HepG2 (cell line): ENCODE data around the gene RHBDD1.

Source experiments
- CTCF ChIP-seq: sonication (generic); formaldehyde crosslinking; IDR thresholded peaks from 2 replicates; pipeline ENCODE4 v1.5.0; 2020; ENCODE audit warnings: mild to moderate bottlenecking, missing genetic modification reagents, moderate library complexity
- GTF2F1 ChIP-seq: fragments of 150-350 bp; IDR thresholded peaks from 2 replicates; pipeline ENCODE4 v1.6.1; 2014; ENCODE audit warnings: low read length
- HHEX ChIP-seq: IDR thresholded peaks from 2 replicates; pipeline ENCODE4 v1.6.1; 2016; ENCODE audit warnings: control low read depth
- HMG20A ChIP-seq: IDR thresholded peaks from 2 replicates; pipeline ENCODE4 v1.6.1; 2016; ENCODE audit warnings: borderline replicate concordance
- MAX ChIP-seq: IDR thresholded peaks from 2 replicates; pipeline ENCODE4 v1.6.1; 2012; ENCODE audit warnings: inconsistent platforms
- NFRKB ChIP-seq: fragments of 450-650 bp; IDR thresholded peaks from 2 replicates; pipeline ENCODE4 v1.6.1; 2017
- RNF2 ChIP-seq: fragments of 450-650 bp; conservative IDR thresholded peaks from 2 replicates; pipeline ENCODE4 v1.6.1; 2016; ENCODE audit warnings: low read depth
- ZC3H13 ChIP-seq: sonication (generic); formaldehyde crosslinking; IDR thresholded peaks from 2 replicates; pipeline ENCODE4 v1.8.1; 2023; ENCODE audit warnings: mild to moderate bottlenecking, missing genetic modification reagents, moderate library complexity
- ZC3H4 ChIP-seq: sonication (generic); formaldehyde crosslinking; IDR thresholded peaks from 2 replicates; pipeline ENCODE4 v1.4.0; 2020; ENCODE audit warnings: missing genetic modification reagents, borderline replicate concordance
- ZFAT ChIP-seq: sonication (generic); formaldehyde crosslinking; conservative IDR thresholded peaks from 2 replicates; pipeline ENCODE4 v1.8.1; 2023; ENCODE audit warnings: missing genetic modification reagents, inconsistent platforms
- ZKSCAN1 ChIP-seq: fragments of 150-350 bp; IDR thresholded peaks from 2 replicates; pipeline ENCODE4 v1.6.1; 2014; ENCODE audit warnings: low read length
- ZNF256 ChIP-seq: sonication (generic); formaldehyde crosslinking; conservative IDR thresholded peaks from 2 replicates; pipeline ENCODE4 v1.4.0; 2020; ENCODE audit warnings: missing genetic modification reagents
- ZNF274 ChIP-seq: sonication (generic); formaldehyde crosslinking; IDR thresholded peaks from 2 replicates; pipeline ENCODE4 v1.5.1; 2020; ENCODE audit warnings: mild to moderate bottlenecking, missing genetic modification reagents
- ZNF678 ChIP-seq: sonication (generic); formaldehyde crosslinking; IDR thresholded peaks from 2 replicates; pipeline ENCODE4 v1.4.0; 2020; ENCODE audit warnings: mild to moderate bottlenecking, missing genetic modification reagents

DNA sequence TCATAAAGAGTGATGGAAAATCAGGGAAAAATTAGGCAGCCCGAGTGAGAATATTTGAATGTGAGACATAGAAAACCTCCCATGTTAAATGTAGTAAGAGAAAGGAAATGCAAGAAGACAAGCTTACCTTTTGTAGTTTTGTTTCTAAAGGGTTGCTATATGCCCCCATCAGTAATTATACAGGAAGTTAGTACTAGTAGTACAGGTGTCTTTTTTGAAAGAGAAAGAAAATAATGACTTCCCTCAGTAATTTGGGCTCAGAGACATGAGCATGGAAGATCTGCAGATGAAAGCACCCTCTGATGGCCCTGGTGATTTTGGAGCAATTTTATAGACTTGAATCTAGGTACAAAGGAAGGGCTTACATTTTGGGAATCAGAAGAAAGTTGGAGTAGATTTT is 80.8 kb downstream of the RHBDD1 start:
- TF ChIP-seq NFRKB, result no peak
- no peak for TF ChIP-seq HHEX
- no peak for TF ChIP-seq ZC3H13 (CRISPR knock-in tag)
- no peak for TF ChIP-seq GTF2F1
- TF ChIP-seq ZC3H4 (CRISPR knock-in tag), result no peak
- TF ChIP-seq ZFAT (CRISPR knock-in tag), result no peak
- TF ChIP-seq CTCF (CRISPR knock-in tag), result no peak
- no peak for TF ChIP-seq ZNF256 (CRISPR knock-in tag)
- no peak for TF ChIP-seq MAX
- no peak for TF ChIP-seq ZKSCAN1
- TF ChIP-seq ZNF678 (CRISPR knock-in tag), result no peak
- no peak for TF ChIP-seq HMG20A (CRISPR knock-in tag)
- TF ChIP-seq ZNF274, result no peak
- no peak for TF ChIP-seq RNF2
